Right atrium auricular region (tissue), 2 donors: ENCODE measurements around the gene SAMM50. TPM values are rescaled to one million over a fixed set of nuclear protein-coding genes. Genes with fewer than 3 reads are reported as not detected.

ENCODE experiments used
- DNase-seq: peaks from one replicate; pipeline ENCODE4 v3.0.0-alpha.2; 2019; ENCODE audit warnings: low spot score
- H3K27ac ChIP-seq, 2 donors: fragments of 200-600 bp; sonication (generic); 1 replicate in 1 of 2; 2 replicates in 1 of 2; pipeline ENCODE4 v1.5.1; 2016 to 2019
- H3K27me3 ChIP-seq, 2 donors: fragments of 200-600 bp; sonication (generic); one replicate each; pipeline versions ENCODE4 v1.5.1 to v1.6.0; 2017 to 2019
- H3K36me3 ChIP-seq: fragments of 200-600 bp; sonication (generic); one replicate; pipeline ENCODE4 v1.5.1; 2016
- H3K4me1 ChIP-seq, 2 donors: fragments of 200-600 bp; sonication (generic); one replicate each; pipeline versions ENCODE4 v1.5.1 to v1.6.0; 2017 to 2019
- H3K4me3 ChIP-seq, 2 donors: fragments of 200-600 bp; sonication (generic); 1 replicate in 1 of 2; 2 replicates in 1 of 2; pipeline ENCODE4 v1.5.1; 2017 to 2019; ENCODE audit warnings: mild to moderate bottlenecking in 1 of 2, moderate library complexity in 1 of 2
- H3K9me3 ChIP-seq, 2 donors: fragments of 200-600 bp; sonication (generic); one replicate each; pipeline ENCODE4 v1.5.1; 2019
- CTCF ChIP-seq, 2 donors: fragments of 200-600 bp; sonication (generic); IDR thresholded peaks; one replicate each; pipeline ENCODE4 v1.5.1; 2019; ENCODE audit warnings: antibody characterized with exemption in 2 of 2
- total RNA-seq, 2 donors: library from RNA; depleted of rRNA; stranded (reverse); fragments of >200 nt; gene quantifications; one replicate each; pipeline ENCODE4 v1.1.0, GENCODE V29; 2016

SAMM50 gene
- total RNA-seq, 2 donors from 2014 or later: 40.4 to 57.1 TPM

DNA sequence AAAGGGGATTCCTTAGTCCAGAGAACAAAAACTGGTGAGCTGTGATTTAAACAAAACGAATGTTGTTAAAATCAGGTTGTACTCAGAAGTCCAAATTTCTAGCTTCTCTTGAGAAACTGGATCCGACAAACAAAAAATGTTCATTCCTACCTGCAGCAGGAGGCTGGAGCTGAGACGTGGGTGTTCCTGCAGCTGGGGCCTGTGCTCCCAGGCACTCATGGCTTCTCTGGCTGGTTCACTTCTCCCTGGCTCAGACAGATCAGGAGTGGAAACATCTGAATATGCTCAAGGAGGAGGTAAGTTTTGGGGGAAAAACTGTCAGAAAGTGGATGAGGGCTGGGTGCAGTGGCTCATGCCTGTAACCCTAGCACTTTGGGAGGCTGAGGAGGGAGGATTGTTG, 44.1 kb downstream of the SAMM50 start:
- Histone ChIP-seq H3K27ac (peak overlapping the region in 1 of 2 donors; percentile 73), H3K4me3 (no peak overlapping the region), H3K36me3 (peaks cover 30% of the 10 kb centered on the region), H3K27me3 (no peaks in the 10 kb centered on the region), H3K4me1 (peaks cover 0 to 26% of the 10 kb centered on the region in 2 donors), H3K9me3 (no peaks in the 10 kb centered on the region)
- DNase-seq: no peak
- TF ChIP-seq CTCF (IDR thresholded peaks at IDR 0.05): no peak

GRCh38 chr22:44000123-44000522, 44.9 kb downstream of the SAMM50 start:
- H3K4me3 ChIP-seq: no peak overlapping the region
- no peak overlapping the region for H3K27ac ChIP-seq
- H3K36me3 ChIP-seq: peaks cover 28% of the 10 kb centered on the region

GRCh38 chr22:44001521-44001920, 46.3 kb downstream of the SAMM50 start:
- DNase-seq: no peak
- H3K27ac ChIP-seq: no peak overlapping the region
- no peak for TF ChIP-seq CTCF (IDR thresholded peaks at IDR 0.05)
- no peak overlapping the region for H3K4me3 ChIP-seq
- peaks cover 0 to 26% of the 10 kb centered on the region in 2 donors for H3K4me1 ChIP-seq
- H3K9me3 ChIP-seq: no peaks in the 10 kb centered on the region
- H3K27me3 ChIP-seq: no peaks in the 10 kb centered on the region
- peaks cover 16% of the 10 kb centered on the region for H3K36me3 ChIP-seq

More at GRCh38 chr22:44000123-44000522, 44.9 kb downstream of the SAMM50 start:
- Histone ChIP-seq H3K4me1 (peaks cover 0 to 26% of the 10 kb centered on the region in 2 donors), H3K9me3 (no peaks in the 10 kb centered on the region), H3K27me3 (no peaks in the 10 kb centered on the region)
- TF ChIP-seq CTCF (IDR thresholded peaks at IDR 0.05): no peak
- DNase-seq: no peak

DNA sequence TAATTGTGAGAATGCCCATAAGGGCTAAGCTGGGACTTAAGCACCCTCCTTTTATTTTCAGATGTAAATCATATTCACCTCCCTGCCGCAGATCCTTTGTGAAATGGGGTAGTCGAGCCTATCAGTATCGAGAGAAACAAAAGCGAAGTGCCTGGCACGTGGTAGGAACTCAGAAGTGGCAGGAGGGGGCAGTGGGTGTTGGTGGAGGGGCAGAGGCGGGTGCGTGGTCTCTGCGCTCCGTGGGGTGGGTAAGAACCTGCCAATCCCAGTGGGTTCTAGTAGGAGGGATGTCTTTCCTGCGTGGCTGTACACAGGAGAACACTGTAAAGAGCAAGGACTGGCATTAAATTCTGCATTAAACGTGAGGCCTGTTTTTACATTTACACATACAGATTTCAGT, 47.1 kb downstream of the SAMM50 start:
- Histone ChIP-seq H3K36me3 (peaks cover 8% of the 10 kb centered on the region), H3K4me1 (peaks cover 0 to 26% of the 10 kb centered on the region in 2 donors), H3K9me3 (no peaks in the 10 kb centered on the region), H3K27ac (no peak overlapping the region), H3K27me3 (no peaks in the 10 kb centered on the region), H3K4me3 (no peak overlapping the region)
- TF ChIP-seq CTCF (IDR thresholded peaks at IDR 0.05): no peak
- no peak for DNase-seq

DNA sequence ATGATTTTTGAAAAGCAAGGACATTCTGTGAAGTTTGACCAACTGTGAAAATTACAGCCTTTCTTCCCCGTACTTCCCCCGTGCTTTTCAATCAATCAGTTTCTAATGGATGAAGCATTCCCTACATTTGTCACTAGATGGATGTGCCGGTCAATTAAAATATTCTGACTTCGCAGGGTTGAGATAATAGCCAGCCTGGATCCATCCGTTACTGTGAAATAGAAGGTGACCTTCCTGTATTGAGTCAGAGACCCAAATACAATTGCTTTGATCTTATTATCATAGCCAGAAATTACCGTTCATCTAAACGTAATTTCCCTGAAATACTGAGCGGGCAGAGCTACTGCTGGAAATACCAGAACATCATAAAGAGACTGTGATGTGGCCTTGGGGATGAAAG, 47.8 kb downstream of the SAMM50 start:
- no peak for TF ChIP-seq CTCF (IDR thresholded peaks at IDR 0.05)
- H3K9me3 ChIP-seq: no peaks in the 10 kb centered on the region
- H3K27me3 ChIP-seq: no peaks in the 10 kb centered on the region
- no peak for DNase-seq
- no peak overlapping the region for H3K27ac ChIP-seq
- H3K4me3 ChIP-seq: no peak overlapping the region
- peaks cover 6% of the 10 kb centered on the region for H3K36me3 ChIP-seq
- H3K4me1 ChIP-seq: peaks cover 0 to 26% of the 10 kb centered on the region in 2 donors

GRCh38 chr22:44003405-44004103, 48.3 kb downstream of the SAMM50 start:
- Histone ChIP-seq H3K9me3 (no peaks in the 10 kb centered on the region), H3K4me3 (no peak overlapping the region), H3K36me3 (peaks cover 6% of the 10 kb centered on the region), H3K27me3 (no peaks in the 10 kb centered on the region), H3K27ac (no peak overlapping the region), H3K4me1 (peaks cover 0 to 22% of the 10 kb centered on the region in 2 donors)
- TF ChIP-seq CTCF (IDR thresholded peaks at IDR 0.05): peak in 1 of 2 donors; percentile 42
- DNase-seq: no peak
